ENCODE results near the gene PGAP2. TPM values are rescaled to one million over a fixed set of nuclear protein-coding genes. Genes with fewer than 3 reads are reported as not detected.

The PGAP2 gene
- total and polyA plus RNA-seq, 10 of the 15 experiments (the other 5 are each of a cell fraction or from before 2014, with no cell fraction given) = 12.3 to 37.4 (median 31.9) TPM

- no peak for TF ChIP-seq KAT2A (conservative IDR thresholded peaks at IDR 0.05; ENCODE audit: control insufficient read depth, low read depth, low read length)
- no peak for TF ChIP-seq POLR2A (IDR thresholded peaks at IDR 0.05; ENCODE audit: low read depth, low read length)
- TF ChIP-seq RAD51 (IDR thresholded peaks at IDR 0.05) = no peak
- TF ChIP-seq RB1 (IDR thresholded peaks at IDR 0.05; ENCODE audit: borderline replicate concordance) = no peak
- TF ChIP-seq SUPT20H (IDR thresholded peaks at IDR 0.05; ENCODE audit: borderline replicate concordance, control insufficient read depth, low read depth, low read length) = no peak
- TF ChIP-seq NFIC (IDR thresholded peaks at IDR 0.05; ENCODE audit: low read depth, low read length) = no peak
- TF ChIP-seq WRNIP1 (IDR thresholded peaks at IDR 0.05; ENCODE audit: borderline replicate concordance, low read depth, low read length) = no peak
- no peak for TF ChIP-seq HDAC2 (IDR thresholded peaks at IDR 0.05)
- Histone ChIP-seq H3K9ac (ENCODE audit: control insufficient read depth, insufficient read depth, low read length) (no peak overlapping the region), H4K20me1 (ENCODE audit: control insufficient read depth, insufficient read depth) (no peaks in the 10 kb centered on the region), H2AFZ (ENCODE audit: control insufficient read depth, low read depth, low read length) (no peak overlapping the region), H3K27me3 (replicated peaks in 1 of 2; ENCODE audit: control insufficient read depth in 2 of 2, insufficient read depth in 2 of 2, low read length in 1 of 2) (no peaks in the 10 kb centered on the region), H3K79me2 (ENCODE audit: control insufficient read depth, insufficient read depth, low read length) (peaks cover 5% of the 10 kb centered on the region), H3K27ac (ENCODE audit: control insufficient read depth, insufficient read depth) (no peak overlapping the region), H3K4me2 (ENCODE audit: control insufficient read depth, insufficient read depth) (no peak overlapping the region), H3K9me3 (replicated peaks; ENCODE audit: control insufficient read depth, insufficient read depth, low read length) (no peaks in the 10 kb centered on the region), H3K36me3 (ENCODE audit: control insufficient read depth in 2 of 2, insufficient read depth in 2 of 2, low read length in 1 of 2) (no peaks in the 10 kb centered on the region), H3K4me3 (no peak overlapping the region), H3K4me1 (ENCODE audit: control insufficient read depth, insufficient read depth, low read length) (peaks cover 3% of the 10 kb centered on the region)
- no TSS peak for BruUV-seq (replicated peaks)
- ChIA-PET SMC1A (ENCODE audit: uncharacterized antibody, unreplicated experiment) (interaction anchor here (0.9 to 21.1 kb wide), 5 partner anchors 7 to 227 kb away, joined by 3 to 805 read pairs (median 8); partner anchors contain the start of gene STIM1), CTCF (interaction anchor here (0.8 to 39.6 kb wide), 4 partner anchors 20 to 224 kb away, joined by 3 to 1047 read pairs (median 491); partner anchors contain the start of gene STIM1), POLR2A (interaction anchor here (0.7 to 12.0 kb wide), 2 partner anchors 9 to 228 kb away, joined by 4 to 242 read pairs; partner anchors contain the start of gene STIM1), RAD21 (ENCODE audit: unreplicated experiment) (interaction anchor here (3.6 kb wide), 1 partner anchor 10 kb away, joined by 24 read pairs; the partner anchor contains the start of gene STIM1)
- ATAC-seq (no peak), FAIRE-seq (no peak), DNase-seq (ENCODE audit: low read depth, low spot score) (no peak)
- intact Hi-C loops (cut with micrococcal nuclease; ENCODE audit: unreplicated experiment) = no loop called here
- in situ Hi-C loops (cut with MboI) = loop anchor here (5.0 to 25.0 kb wide), 2 partner anchors 222 to 542 kb away; partner anchors contain the start of gene TRIM21
- 92% methylated on average over 1 of the region's 1 CpG for WGBS (ENCODE audit: insufficient coverage, insufficient replicate concordance, low lambda C conversion rate, missing lambda C conversion rate)
These were observed 36.9 kb downstream of the PGAP2 start for GRCh38 chr11:3845246-3845645.

All from GM12878 (cell line).